Measurements from ENCODE around the gene SPDYE4.

DNA sequence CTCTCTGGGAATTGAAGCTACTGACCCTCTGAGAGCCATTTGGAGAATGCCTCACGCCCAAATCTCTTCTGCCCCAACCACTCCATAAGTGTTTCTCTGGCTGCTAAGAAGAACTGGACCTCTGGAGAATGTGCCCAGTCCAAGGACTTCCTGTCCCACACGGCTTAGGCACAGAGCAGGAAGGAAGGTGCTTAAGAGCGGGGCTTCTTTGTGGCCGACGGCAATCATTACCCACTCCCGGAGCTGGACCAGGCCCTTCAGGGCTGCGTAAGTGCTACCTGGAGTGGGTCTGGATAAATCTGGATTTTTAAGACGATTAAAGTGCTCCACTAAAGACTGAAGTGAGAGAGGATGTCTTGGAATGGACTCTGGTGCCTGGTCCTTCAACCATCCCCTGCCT lies 15.5 kb downstream of the SPDYE4 start:
- TF ChIP-seq, protein P1, sequence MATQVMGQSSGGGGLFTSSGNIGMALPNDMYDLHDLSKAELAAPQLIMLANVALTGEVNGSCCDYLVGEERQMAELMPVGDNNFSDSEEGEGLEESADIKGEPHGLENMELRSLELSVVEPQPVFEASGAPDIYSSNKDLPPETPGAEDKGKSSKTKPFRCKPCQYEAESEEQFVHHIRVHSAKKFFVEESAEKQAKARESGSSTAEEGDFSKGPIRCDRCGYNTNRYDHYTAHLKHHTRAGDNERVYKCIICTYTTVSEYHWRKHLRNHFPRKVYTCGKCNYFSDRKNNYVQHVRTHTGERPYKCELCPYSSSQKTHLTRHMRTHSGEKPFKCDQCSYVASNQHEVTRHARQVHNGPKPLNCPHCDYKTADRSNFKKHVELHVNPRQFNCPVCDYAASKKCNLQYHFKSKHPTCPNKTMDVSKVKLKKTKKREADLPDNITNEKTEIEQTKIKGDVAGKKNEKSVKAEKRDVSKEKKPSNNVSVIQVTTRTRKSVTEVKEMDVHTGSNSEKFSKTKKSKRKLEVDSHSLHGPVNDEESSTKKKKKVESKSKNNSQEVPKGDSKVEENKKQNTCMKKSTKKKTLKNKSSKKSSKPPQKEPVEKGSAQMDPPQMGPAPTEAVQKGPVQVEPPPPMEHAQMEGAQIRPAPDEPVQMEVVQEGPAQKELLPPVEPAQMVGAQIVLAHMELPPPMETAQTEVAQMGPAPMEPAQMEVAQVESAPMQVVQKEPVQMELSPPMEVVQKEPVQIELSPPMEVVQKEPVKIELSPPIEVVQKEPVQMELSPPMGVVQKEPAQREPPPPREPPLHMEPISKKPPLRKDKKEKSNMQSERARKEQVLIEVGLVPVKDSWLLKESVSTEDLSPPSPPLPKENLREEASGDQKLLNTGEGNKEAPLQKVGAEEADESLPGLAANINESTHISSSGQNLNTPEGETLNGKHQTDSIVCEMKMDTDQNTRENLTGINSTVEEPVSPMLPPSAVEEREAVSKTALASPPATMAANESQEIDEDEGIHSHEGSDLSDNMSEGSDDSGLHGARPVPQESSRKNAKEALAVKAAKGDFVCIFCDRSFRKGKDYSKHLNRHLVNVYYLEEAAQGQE (IDR thresholded peaks at IDR 0.05; ENCODE audit: insufficient read depth in 1 of 2, low read depth in 2 of 2, low read length in 1 of 2), result no peak
- TF ChIP-seq, protein P2, sequence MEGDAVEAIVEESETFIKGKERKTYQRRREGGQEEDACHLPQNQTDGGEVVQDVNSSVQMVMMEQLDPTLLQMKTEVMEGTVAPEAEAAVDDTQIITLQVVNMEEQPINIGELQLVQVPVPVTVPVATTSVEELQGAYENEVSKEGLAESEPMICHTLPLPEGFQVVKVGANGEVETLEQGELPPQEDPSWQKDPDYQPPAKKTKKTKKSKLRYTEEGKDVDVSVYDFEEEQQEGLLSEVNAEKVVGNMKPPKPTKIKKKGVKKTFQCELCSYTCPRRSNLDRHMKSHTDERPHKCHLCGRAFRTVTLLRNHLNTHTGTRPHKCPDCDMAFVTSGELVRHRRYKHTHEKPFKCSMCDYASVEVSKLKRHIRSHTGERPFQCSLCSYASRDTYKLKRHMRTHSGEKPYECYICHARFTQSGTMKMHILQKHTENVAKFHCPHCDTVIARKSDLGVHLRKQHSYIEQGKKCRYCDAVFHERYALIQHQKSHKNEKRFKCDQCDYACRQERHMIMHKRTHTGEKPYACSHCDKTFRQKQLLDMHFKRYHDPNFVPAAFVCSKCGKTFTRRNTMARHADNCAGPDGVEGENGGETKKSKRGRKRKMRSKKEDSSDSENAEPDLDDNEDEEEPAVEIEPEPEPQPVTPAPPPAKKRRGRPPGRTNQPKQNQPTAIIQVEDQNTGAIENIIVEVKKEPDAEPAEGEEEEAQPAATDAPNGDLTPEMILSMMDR (IDR thresholded peaks at IDR 0.05), result no peak
- TF ChIP-seq POLR2AphosphoS5 (IDR thresholded peaks at IDR 0.05; ENCODE audit: low read depth, low read length) (no peak), TCF7L2 (IDR thresholded peaks at IDR 0.05; ENCODE audit: low read depth, low read length) (no peak), SIN3A (IDR thresholded peaks at IDR 0.05; ENCODE audit: borderline replicate concordance, insufficient read depth, low read depth, low read length) (no peak)
